HG03095 (cell line): ENCODE results near the gene NAB2.
"Not testable (repeated sequence)": the region's sequence is repeated elsewhere in the genome, so short reads cannot be mapped to it uniquely, and the experiment has no call there.

Source experiments
- ATAC-seq: cut with Tn5 transposase; IDR thresholded peaks from one replicate; pipeline ENCODE4 v1.9.1; 2021; ENCODE audit warnings: moderate library complexity; ENCODE audit not compliant: unreplicated experiment

The NAB2 gene

DNA sequence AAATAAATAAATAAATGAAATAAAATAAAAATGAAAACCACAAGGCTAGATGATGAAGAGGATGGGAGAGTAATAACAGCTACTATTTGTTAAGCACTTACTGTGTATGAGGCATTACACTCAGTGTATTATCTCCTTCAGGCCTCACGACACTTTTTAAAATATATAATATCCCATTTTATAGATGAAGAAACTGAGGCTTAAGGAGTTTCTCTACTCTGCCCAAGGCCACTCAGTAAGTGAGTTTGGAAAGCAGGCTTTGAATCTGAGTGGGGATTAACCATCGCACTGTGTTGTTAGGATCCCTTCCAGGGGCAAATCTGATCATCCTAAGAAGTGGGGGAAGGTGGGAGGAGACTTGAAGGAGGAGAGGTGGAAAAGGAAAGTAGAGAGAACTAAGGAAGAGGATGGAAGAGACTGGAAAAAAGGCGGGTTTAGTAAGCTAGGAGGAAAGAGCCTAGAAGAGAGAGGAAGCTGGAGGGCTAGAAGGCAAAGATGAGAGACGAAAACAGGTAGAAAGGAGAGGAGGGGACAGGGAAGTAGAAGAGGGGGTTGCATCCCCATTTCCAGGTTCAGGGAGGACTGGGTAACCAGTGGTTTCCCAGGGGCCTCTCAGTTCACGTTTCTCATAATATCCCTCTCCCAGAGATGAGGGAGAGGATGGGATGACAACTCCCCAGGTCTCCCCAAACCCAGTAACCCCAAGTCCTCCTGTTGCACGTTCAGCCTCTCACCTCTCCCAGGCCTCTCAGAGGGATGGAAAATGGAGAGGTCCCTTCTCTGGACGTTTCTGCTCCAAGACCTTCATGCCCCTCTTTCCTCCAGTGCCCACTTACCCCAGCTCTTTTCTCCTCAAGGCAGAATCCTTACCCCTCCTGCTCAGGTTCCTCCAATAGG is 20.5 kb downstream of the NAB2 start:
- no peak for ATAC-seq

DNA sequence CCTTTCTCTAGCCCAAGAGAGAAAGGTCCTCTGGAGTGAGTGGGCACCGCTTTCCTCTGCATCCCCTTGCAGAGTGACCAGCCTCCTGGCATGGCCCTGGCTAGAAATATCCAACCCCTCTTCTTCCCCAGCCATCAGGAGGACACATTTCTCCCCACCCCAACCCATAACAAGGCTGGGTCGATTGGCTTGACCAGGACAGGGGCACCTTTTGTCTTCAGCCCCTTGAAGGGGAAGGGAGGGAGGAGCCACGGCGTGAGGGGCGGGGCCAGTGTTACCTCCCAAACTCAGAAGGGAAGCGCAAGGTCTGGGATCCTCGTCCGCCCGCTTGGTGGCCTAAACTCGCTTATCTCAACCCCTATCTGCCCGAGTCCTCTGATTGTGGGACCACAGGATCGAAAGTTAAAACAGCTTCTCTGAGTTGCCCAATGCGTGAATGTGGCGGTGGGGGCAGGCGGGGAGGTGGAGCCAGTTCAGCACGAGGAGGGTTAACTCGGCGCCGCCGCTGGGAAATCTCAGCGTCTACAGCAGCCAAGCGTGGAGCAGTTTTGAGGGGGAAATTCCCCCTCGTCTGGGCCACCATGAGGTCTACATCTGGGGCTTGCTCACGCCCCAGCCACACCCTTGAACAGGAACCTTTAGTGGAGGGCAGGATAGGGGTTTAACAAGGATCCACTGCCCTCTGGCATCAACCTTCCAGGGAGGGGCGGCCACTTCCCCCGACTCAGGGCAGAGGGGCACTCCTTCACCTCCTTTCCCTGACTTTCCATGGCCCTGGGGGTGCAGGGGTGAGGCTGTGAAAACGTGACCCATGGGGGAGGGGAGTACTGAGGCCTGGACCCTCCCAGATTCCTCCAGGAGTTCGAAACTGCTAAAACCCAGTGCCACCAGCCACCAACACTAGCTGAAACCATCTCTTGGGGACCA is 21.5 kb downstream of the NAB2 start:
- ATAC-seq, result peak; percentile 45

DNA sequence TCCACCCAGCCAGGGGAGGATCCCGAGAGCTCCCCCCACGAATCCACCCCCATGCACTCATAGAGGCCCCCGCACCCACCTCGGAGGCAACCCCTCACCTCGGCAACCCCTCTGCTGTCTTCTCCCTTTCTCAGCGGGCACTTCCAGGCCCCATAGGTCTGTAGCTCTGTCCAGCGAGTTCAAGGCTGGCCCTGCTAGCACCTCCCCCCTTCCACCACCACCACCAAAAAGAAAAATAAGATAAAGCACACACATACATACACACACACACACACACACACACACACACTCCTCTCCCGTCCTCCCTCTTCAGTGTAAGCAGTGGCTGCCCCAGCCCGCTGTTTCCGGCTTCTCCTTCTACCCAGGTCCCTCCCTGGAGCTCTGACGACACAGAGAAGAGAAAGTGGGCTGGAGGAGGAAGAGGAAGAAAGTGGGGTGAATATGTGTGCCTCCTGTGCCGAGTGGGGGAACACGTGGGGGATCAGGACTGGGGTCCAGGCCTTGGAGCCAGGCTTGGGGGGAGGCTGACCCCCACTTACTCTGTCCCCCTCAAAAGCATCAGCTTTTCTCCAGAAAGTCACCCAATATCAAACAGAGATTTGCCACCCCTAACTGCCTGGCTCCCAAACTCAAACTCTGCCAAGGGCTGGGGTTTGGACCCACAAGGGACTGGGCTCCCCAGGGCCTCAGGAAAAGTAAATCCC is 22.3 kb downstream of the NAB2 start, which contains the start of gene STAT6:
Gene STAT6 (minus strand): TSS at position 332 of the 704 bp plus-strand sequence. CDS start 3,084 bp downstream, outside the sequence.
- peak; percentile 57 for ATAC-seq

DNA sequence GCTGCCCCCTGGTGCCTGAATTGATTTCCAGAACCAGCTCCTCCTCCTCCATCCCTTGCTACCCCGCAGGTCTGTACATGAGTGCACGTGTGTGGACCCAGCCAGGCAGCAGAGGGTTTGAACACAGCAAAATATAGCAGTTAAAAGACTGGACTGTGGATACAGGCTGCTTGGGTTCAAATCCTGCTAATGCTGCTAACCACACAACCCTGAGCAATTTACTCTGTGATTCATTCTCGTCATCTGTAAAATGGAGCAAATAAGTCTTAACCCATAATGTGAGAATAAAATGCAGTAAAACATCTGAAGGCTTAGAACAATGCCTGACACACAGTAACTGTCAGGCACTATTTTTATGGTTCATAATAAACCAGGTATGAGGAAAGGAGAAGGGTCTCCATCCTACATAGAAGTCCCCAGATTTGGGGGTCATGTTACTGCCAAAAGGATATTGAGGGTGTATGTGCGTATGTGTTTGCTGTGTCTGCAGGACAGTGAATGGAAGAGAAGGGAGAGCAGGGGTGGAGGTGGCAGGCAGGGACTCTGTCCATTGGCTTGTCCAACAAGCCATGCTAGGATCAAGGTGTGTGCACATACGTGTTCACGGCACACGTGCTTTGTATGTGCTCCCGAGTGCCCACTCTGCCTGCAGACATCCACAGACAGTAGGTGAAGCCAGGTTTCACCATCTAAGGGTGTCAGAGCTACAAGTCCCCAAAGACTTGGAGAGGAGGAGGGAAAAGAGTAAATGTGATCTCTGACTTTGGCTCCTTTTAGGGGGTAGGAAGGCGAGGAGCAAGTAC is 23.8 kb downstream of the NAB2 start:
- no peak for ATAC-seq

DNA sequence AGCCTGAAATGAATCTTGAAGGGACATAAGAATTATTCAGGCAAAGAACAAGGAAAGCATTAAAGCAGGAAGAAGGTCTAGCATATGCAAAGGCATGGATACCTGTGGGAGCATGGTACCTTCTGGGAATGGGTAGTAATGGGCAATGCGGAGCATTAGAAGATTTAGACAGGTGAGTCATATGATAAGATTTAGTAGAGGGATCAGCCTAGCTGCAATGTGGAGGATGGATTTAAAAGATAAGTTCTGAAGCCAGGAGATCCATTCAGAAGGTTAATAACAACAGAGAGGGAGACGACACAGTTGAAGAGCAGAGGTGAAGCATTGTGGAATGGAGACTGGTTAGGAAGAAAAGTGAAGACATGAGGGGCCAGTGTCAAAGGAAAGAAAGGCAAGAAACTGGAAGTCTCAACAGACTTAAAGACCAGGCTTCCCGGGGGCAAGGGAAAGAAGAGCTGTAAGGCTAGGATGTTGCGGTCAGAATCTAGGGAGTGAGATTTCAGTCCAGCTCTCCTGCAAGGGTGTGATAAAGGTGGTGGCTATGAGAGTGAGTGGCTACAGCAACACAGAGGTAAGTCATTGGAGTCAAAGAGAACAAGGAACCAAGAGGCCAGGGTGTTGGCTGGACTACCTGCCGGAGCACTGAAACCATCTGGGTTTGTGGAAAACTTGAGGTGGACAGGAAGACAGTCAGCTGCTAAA is 27.8 kb downstream of the NAB2 start:
- ATAC-seq, result no peak

DNA sequence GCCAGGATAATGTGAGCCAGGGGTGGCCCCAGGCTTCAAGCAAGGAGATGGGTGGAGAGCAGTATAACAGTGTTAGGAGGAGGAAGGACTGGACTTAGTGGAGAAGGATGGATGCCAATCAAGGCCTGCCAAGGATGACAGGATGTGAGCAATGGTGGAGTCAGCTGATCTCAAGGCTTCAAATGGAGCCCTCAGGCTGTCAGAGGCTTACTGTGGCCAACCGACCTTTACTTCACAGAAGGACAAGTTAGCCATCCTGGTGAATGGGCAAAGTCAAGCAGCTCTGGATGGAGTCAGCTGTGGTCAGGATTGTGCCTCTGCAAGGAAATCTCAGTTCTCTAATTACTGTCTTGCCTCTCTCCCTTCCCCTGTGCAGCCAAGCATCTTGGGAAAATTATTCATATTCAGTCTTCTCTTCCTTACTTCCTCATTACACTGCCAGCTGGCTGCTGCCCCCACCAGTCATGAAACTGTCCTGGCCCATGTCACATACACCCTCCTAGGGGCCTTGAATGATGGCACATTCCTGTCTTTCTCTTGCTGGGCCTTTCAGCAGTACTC is 29.9 kb downstream of the NAB2 start:
- no peak for ATAC-seq

DNA sequence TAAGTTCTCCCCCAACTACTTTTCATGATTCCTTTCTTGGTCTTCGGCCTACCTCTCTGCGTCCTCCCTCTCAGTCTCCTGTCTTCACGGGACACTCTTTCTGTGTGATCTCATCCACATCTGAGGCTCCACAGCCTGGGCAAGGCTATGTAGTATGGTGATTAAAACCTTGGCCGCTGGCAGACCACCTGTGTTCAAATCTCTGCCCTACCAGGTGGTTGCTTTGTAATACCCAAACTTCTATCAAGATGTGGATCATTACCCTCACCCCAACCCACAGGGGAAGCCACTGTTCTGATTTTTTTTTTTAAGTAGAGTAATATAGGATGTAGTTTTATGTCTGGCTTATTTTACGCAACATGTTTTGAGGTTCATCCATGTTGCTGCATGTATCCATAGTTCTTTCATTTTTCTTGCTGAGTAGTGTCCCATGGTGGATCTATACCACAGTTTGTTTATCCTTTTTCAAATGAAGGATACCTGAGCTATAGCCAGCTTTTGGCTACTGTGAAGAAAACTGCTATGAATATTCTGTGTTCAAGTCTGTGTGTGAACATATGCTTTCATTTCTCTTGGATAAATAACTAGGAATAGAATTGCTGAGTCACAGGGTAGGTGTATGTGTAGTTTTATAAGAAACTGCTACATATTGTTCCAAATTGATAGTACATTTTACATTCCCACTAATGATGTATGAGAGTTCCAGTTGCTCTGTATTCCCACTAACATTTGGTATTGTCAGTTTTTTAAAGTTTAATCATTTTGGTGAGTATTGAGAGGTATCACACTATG is 30.6 kb downstream of the NAB2 start:
- ATAC-seq, result no peak

DNA sequence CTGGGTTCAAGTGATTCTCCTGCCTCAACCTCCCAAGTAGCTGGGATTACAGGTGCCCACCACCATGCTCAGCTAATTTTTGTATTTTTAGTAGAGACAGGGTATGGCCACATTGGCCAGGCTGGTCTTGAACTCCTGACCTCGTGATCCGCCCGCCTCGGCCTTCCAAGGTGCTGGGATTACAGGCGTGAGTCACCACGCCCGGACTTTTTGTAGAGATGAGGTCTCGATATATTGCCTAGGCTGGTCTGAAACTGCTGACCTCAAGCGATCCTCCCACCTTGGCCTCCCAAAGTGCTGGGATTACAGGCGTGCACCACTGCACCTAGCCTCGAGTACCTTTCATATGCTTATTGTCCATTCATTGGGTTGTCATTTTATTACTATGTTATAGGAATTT is 31.8 kb downstream of the NAB2 start:
- ATAC-seq, result not testable (repeated sequence)

DNA sequence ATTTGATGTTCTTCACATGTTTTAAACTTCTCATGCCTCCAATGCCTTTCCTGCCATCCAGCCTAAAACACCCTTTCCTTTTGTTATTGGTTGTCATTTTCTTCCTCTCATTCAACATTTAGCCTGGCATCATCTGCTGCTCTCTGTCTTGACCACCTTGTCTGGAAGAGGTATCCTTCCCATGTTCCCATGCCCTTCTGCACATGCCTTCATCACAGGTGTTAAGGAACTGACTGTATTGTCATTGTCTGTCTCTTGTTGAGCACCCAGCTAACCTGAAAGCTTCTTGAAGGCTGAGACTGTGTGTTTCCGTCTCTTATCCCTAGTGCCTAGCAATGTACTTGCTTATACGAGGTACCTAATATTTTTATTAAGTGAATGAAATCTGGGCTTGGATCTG is 34.9 kb downstream of the NAB2 start:
- no peak for ATAC-seq

DNA sequence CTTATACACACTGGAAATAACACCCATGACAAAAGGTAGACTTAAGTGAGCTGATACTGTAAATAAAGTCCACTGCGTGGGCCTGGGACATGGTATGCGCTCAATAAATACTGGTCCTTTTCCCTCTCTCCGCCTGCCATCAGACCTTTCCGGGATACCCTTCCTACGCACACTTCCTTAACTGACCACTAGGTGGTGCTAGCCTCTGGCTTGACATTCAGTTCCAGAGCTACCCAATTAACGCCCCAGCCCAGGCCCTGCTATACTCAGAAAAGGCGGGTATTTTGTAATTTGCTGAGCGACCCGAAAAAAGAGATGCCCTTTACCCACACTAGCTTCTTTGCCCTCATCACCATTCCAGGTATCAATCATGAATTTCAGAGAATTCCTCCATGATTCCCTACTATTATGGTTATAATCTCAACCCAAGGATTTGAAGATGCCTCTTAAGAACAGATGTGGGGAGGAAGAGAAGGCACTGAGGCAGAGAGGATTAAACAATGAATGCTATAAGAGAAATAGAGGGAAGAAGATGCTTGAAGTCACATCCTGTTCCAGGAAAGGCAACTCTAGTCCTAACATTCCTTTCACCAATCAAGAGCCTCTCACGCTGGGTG is 35.5 kb downstream of the NAB2 start:
- ATAC-seq, result no peak

DNA sequence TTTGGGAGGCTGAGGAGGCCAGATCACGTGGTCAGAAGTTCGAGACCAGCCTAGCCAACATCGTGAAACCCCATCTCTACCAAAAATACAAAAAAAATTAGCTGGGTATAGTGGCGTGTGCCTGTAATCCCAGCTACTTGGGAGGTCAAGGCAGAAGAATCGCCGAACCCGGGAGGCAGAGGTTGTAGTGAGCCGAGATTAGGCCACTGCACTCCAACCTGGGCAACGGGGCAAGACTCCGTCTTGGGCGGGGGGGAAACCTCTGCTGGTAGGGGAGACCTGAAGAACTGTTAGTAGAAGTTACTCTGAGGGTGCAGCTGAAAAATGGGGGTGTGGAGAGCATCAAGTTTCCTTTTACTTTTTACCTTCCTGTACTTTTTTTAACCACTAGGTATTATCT is 37.1 kb downstream of the NAB2 start:
- ATAC-seq, result no peak

DNA sequence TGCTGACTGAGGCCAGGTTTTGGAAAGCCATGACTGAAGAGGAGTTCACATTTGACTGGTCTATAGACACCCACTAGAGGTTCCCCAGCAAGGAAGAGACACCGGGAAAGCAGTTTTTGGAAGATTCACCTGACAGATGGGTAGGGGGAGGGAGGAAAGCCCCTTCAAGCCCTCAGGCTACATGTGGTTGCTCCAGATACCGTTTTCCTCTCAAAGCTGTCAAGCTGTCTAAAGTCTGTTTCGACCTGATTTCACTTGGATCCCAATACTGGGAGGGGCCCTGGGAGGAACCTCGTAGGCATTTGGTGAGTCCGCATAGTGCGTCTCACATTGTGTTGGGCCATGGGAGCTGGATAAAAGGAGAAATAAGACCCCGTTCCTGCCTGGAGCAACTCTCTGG is 37.6 kb downstream of the NAB2 start:
- ATAC-seq, result no peak

DNA sequence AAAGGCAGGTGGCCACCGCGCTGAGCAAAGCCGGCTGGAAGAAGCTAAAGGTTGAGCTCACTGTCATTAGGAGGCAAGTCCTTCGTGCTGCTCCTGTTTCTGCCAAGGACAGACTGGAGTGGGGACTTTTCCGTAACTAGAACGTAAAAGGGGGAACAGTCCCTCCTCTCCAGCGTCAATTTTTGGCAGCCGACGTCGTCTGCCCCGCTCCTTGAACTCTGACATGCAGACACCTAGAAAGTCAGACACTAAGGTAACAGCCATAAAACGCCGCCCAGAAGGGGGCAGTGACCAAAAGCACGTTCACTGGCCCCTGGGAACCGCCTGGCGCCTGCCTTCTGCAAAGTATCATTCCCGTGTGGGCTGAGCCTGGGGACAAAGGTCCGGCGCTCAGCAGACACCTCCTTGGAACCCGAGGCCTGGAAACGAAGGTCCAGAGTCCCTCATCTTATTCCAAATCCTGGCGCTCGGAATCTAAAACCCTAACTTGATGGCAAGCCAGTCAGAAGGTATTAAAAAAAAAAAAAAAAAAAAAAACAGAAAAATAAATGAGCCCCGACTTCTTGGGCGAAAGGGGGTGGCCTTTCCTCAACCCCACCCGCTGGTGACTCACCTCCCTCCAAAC is 38.3 kb downstream of the NAB2 start:
- no peak for ATAC-seq

DNA sequence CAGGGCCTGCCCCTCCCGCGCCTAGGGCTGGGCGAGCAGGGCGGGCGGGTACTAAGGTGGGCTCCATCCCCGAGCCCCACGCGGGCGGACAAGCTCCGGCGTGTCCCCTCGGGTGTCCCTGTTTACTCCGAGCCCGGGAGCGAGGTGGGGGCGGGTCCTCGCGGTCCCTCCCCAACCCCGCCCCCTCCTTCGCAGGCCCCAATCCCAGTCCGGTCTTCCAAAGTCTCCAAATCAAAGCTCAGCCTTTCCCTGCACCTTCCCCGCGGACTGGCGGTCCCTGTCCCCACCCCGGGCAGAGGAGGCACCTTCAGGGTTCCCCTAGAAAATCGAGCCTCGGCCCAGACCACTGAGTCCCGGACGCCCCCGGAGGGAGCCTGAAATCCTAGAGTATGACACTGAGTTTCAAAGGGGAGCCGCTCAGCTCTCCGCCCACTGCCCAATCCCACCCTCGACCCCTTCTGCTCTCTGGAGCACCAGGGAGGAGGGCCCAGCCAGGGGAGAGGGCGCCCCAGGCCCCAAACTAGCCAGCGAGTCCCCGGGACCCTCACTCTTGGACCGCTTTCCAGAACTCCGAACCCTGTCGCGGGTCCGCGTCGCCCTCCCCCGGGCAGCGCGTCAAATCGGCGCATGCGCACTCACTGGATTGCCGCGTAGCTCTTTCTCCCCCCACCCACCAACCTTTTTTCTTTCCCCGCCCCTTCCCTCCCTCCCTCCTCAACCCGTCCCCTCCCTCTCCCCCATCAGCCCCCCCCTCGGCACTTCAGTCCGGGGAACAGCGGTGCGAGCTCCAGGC is 39.0 kb downstream of the NAB2 start, which contains the start of gene LRP1:
Gene LRP1 (plus strand): TSS at position 758 of the 793 bp plus-strand sequence. CDS start 482 bp downstream, outside the sequence.
- no peak for ATAC-seq

DNA sequence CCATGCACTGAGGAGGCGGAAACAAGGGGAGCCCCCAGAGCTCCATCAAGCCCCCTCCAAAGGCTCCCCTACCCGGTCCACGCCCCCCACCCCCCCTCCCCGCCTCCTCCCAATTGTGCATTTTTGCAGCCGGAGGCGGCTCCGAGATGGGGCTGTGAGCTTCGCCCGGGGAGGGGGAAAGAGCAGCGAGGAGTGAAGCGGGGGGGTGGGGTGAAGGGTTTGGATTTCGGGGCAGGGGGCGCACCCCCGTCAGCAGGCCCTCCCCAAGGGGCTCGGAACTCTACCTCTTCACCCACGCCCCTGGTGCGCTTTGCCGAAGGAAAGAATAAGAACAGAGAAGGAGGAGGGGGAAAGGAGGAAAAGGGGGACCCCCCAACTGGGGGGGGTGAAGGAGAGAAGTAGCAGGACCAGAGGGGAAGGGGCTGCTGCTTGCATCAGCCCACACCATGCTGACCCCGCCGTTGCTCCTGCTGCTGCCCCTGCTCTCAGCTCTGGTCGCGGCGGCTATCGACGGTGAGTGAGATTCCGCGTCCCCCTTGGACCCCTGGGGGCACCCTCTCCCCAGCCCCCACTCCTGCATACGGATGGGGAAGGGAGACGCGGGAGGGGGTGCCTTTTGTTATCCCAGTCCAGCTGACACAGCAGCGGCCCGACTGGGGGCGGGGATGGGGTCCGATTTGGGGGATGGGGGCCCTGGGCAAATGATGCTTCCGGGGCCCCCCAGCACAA is 39.8 kb downstream of the NAB2 start:
- ATAC-seq, result no peak

DNA sequence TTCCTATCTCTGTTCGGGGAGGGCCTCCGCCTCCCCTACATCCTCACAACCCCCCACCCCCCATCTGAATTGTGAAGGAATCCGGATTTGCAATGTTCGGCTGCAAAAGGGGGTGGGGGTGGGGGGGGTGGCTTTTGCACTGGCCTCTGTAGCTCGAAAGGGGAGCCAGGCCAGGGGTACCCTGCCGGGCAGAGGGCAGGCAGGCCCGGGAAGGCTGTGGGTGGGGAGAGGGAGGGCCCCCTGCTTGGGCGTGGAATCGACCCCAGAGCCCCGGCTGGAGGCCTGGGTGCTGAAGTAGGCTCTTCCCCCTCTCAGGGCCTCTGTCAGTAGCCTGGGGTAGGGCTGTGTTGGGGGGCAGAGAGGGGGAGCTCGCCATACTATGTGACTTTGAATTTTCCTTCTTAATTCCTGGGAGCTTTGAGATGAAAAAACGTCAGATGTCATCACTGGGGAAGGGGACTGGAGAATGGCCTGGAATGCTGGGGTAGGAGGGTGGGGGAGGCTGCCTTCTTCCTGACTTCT is 40.5 kb downstream of the NAB2 start:
- no peak for ATAC-seq
